Smooth muscle cell (in vitro differentiated cells): ENCODE data around the gene RAP2C. TPM values are rescaled to one million over a fixed set of nuclear protein-coding genes. Genes with fewer than 3 reads are reported as not detected.

Source experiments
- DNase-seq: peaks from one replicate; lab custom pipeline; 2025; ENCODE audit not compliant: unreplicated experiment; lab: John Stamatoyannopoulos, UW
- H2AFZ ChIP-seq: fragments of 200-600 bp; sonication (generic); 2 replicates; pipeline ENCODE4 v1.6.0; 2016; ENCODE audit warnings: antibody characterized with exemption, low read depth, mild to moderate bottlenecking
- H3F3A ChIP-seq: fragments of 200-600 bp; sonication (generic); 2 replicates; pipeline ENCODE4 v1.6.0; 2017; ENCODE audit warnings: antibody characterized with exemption, low read depth
- H3K27ac ChIP-seq: fragments of 200-600 bp; sonication (generic); 2 replicates; pipeline ENCODE4 v1.5.1; 2016; ENCODE audit warnings: low read depth, mild to moderate bottlenecking
- H3K27me3 ChIP-seq: fragments of 200-600 bp; sonication (generic); 2 replicates; pipeline ENCODE4 v1.6.1; 2016; ENCODE audit warnings: low read depth, mild to moderate bottlenecking
- H3K36me3 ChIP-seq: fragments of 200-600 bp; sonication (generic); 2 replicates; pipeline ENCODE4 v1.5.1; 2016; ENCODE audit warnings: low read depth
- H3K4me1 ChIP-seq: fragments of 200-600 bp; sonication (generic); 2 replicates; pipeline ENCODE4 v1.5.1; 2016; ENCODE audit warnings: low read depth
- H3K4me2 ChIP-seq: fragments of 200-600 bp; sonication (generic); 2 replicates; pipeline ENCODE4 v1.6.0; 2016; ENCODE audit warnings: mild to moderate bottlenecking
- H3K4me3 ChIP-seq: fragments of 200-600 bp; sonication (generic); 2 replicates; pipeline ENCODE4 v1.5.1; 2016; ENCODE audit warnings: mild to moderate bottlenecking
- H3K79me2 ChIP-seq: fragments of 200-600 bp; sonication (generic); 2 replicates; pipeline ENCODE4 v1.6.0; 2016; ENCODE audit warnings: low read depth, mild to moderate bottlenecking
- H3K9ac ChIP-seq: fragments of 200-600 bp; sonication (generic); 2 replicates; pipeline ENCODE4 v1.6.0; 2016; ENCODE audit warnings: low read depth
- H3K9me3 ChIP-seq: fragments of 200-600 bp; sonication (generic); replicated peaks from 2 replicates; pipeline ENCODE4 v1.5.1; 2016; ENCODE audit warnings: low read depth
- H4K20me1 ChIP-seq: fragments of 200-600 bp; sonication (generic); 2 replicates; pipeline ENCODE4 v1.6.0; 2016; ENCODE audit warnings: low read depth
- CTCF ChIP-seq: fragments of 200-600 bp; sonication (generic); IDR thresholded peaks from 2 replicates; pipeline ENCODE4 v1.5.1; 2017; ENCODE audit warnings: borderline replicate concordance, mild to moderate bottlenecking, antibody characterized with exemption; ENCODE audit not compliant: insufficient read depth, poor library complexity, severe bottlenecking
- WGBS: methylation state at CpG from one replicate; pipeline ENCODE4 v1.1.7; 2016; ENCODE audit warnings: low lambda C conversion rate; 5-methylcytosine and 5-hydroxymethylcytosine counted together
- polyA plus RNA-seq: library from polyadenylated mRNA; unstranded; fragments of >200 nt; fragmentation: Nextera tagmentation; extraction: Ambion mirVana; gene quantifications from 2 replicates; pipeline ENCODE4 v1.2.1, GENCODE V29; 2016
- total RNA-seq: library from RNA; depleted of rRNA; stranded (reverse); fragments of >200 nt; gene quantifications from 2 replicates; pipeline ENCODE4 v1.2.3, GENCODE V29; 2014

Gene RAP2C
- total and polyA plus RNA-seq, 2 experiments from 2014 or later = 21.3 to 59.2 TPM

GRCh38 chrX:132199941-132200340 is 19.3 kb downstream of the RAP2C start:
- Histone ChIP-seq H3K9ac (no peak overlapping the region), H3F3A (no peaks in the 10 kb centered on the region), H3K9me3 (no peaks in the 10 kb centered on the region), H3K27ac (peak overlapping the region; percentile 26), H3K4me2 (no peak overlapping the region), H3K27me3 (no peaks in the 10 kb centered on the region), H3K4me3 (no peak overlapping the region), H3K36me3 (peaks cover 1% of the 10 kb centered on the region), H2AFZ (no peak overlapping the region), H3K79me2 (no peaks in the 10 kb centered on the region), H4K20me1 (peaks cover 1% of the 10 kb centered on the region), H3K4me1 (no peaks in the 10 kb centered on the region)
- 48% methylated on average over 6 of the region's 6 CpGs for WGBS
- TF ChIP-seq CTCF = no peak
- DNase-seq = no peak

GRCh38 chrX:132193872-132194574 is 25.2 kb downstream of the RAP2C start:
- H3K27ac ChIP-seq = no peak overlapping the region
- H3F3A ChIP-seq = no peaks in the 10 kb centered on the region
- no peaks in the 10 kb centered on the region for H3K4me1 ChIP-seq
- DNase-seq = no peak
- H3K4me3 ChIP-seq = no peak overlapping the region
- H3K9me3 ChIP-seq = no peaks in the 10 kb centered on the region
- no peaks in the 10 kb centered on the region for H3K79me2 ChIP-seq
- H3K4me2 ChIP-seq = no peak overlapping the region
- H3K9ac ChIP-seq = no peak overlapping the region
- TF ChIP-seq CTCF = no peak
- H3K27me3 ChIP-seq = no peaks in the 10 kb centered on the region
- 92% methylated on average over 28 of the region's 29 CpGs for WGBS
- no peak overlapping the region for H2AFZ ChIP-seq
- no peaks in the 10 kb centered on the region for H3K36me3 ChIP-seq
- H4K20me1 ChIP-seq = no peaks in the 10 kb centered on the region

GRCh38 chrX:132191938-132192337 is 27.3 kb downstream of the RAP2C start:
- H4K20me1 ChIP-seq = no peaks in the 10 kb centered on the region
- no peaks in the 10 kb centered on the region for H3K9me3 ChIP-seq
- no peak overlapping the region for H2AFZ ChIP-seq
- DNase-seq = no peak
- no peaks in the 10 kb centered on the region for H3K79me2 ChIP-seq
- no peak overlapping the region for H3K27ac ChIP-seq
- no peak overlapping the region for H3K4me3 ChIP-seq
- H3K27me3 ChIP-seq = no peaks in the 10 kb centered on the region
- WGBS = 89% methylated on average over 1 of the region's 1 CpG
- H3K36me3 ChIP-seq = no peaks in the 10 kb centered on the region
- H3F3A ChIP-seq = no peaks in the 10 kb centered on the region
- TF ChIP-seq CTCF = no peak
- no peak overlapping the region for H3K9ac ChIP-seq
- no peaks in the 10 kb centered on the region for H3K4me1 ChIP-seq
- H3K4me2 ChIP-seq = no peak overlapping the region

- Histone ChIP-seq H2AFZ (no peak overlapping the region), H3K27ac (no peak overlapping the region), H3F3A (no peaks in the 10 kb centered on the region), H3K4me3 (no peak overlapping the region), H3K36me3 (no peaks in the 10 kb centered on the region), H3K4me2 (no peak overlapping the region), H3K4me1 (no peaks in the 10 kb centered on the region), H3K27me3 (no peaks in the 10 kb centered on the region), H3K9me3 (no peaks in the 10 kb centered on the region), H3K79me2 (no peaks in the 10 kb centered on the region), H3K9ac (no peak overlapping the region), H4K20me1 (no peaks in the 10 kb centered on the region)
- DNase-seq = no peak
- 68% methylated on average over 3 of the region's 3 CpGs for WGBS
- TF ChIP-seq CTCF = no peak
These were observed 31.1 kb downstream of the RAP2C start for GRCh38 chrX:132188175-132188574.
